CD8-positive, alpha-beta memory T cell (primary cell): ENCODE results near the gene PAFAH1B1. TPM values are rescaled to one million over a fixed set of nuclear protein-coding genes. Genes with fewer than 3 reads are reported as not detected.

ENCODE experiments used
- CTCF ChIA-PET: fragments of 350-600 bp; sonication (Branson Sonifier 250); formaldehyde crosslinking; loops from one replicate; lab custom pipeline; 2021; ENCODE audit warnings: antibody characterized with exemption; lab: Charles Lee
- POLR2A ChIA-PET: fragments of 350-600 bp; sonication (Branson Sonifier 250); formaldehyde crosslinking; loops from one replicate; lab custom pipeline; 2021; ENCODE audit warnings: antibody characterized with exemption; lab: Charles Lee
- DNase-seq, 5 donors: peaks; one replicate each; pipeline versions ENCODE4 v3.0.0 to v3.0.0-alpha.2; 2020 to 2022; ENCODE audit warnings: mixed read lengths in 1 of 5
- H3K27ac ChIP-seq: one replicate; pipeline ENCODE4 v1.7.0; 2013; ENCODE audit warnings: low read depth, mild to moderate bottlenecking, low read length, moderate library complexity
- H3K27me3 ChIP-seq: 2 replicates; pipeline ENCODE4 v1.7.0; 2013; ENCODE audit warnings: low read length, mild to moderate bottlenecking; ENCODE audit not compliant: insufficient read depth, poor library complexity, severe bottlenecking
- H3K36me3 ChIP-seq: 2 replicates; pipeline ENCODE4 v1.7.0; 2013; ENCODE audit warnings: mild to moderate bottlenecking, low read length, moderate library complexity; ENCODE audit not compliant: insufficient read depth
- H3K4me1 ChIP-seq: 2 replicates; pipeline ENCODE4 v1.7.0; 2013; ENCODE audit warnings: mild to moderate bottlenecking, low read length, moderate library complexity; ENCODE audit not compliant: insufficient read depth
- H3K4me3 ChIP-seq: 2 replicates; pipeline ENCODE4 v1.7.0; 2013; ENCODE audit warnings: mild to moderate bottlenecking, low read length
- H3K9me3 ChIP-seq: 2 replicates; pipeline ENCODE4 v1.7.0; 2013; ENCODE audit warnings: mild to moderate bottlenecking, low read length
- H3K27ac Mint-ChIP-seq, 8 donors: one replicate each; pipeline ENCODE4 v1.8.0; 2020 to 2021; ENCODE audit warnings: mixed read lengths in 8 of 8, mild to moderate bottlenecking in 6 of 8, inconsistent platforms in 3 of 8, moderate library complexity in 3 of 8
- H3K27me3 Mint-ChIP-seq, 2 donors: one replicate each; pipeline ENCODE4 v1.8.0; 2020 to 2021; ENCODE audit warnings: mixed read lengths in 2 of 2, mild to moderate bottlenecking in 1 of 2, moderate library complexity in 1 of 2
- H3K36me3 Mint-ChIP-seq, 3 donors: one replicate each; pipeline ENCODE4 v1.8.0; 2020 to 2021; ENCODE audit warnings: mixed read lengths in 3 of 3, inconsistent platforms in 1 of 3, mild to moderate bottlenecking in 1 of 3
- H3K4me1 Mint-ChIP-seq, 3 donors: one replicate each; pipeline ENCODE4 v1.8.0; 2020 to 2021; ENCODE audit warnings: mixed read lengths in 3 of 3, inconsistent platforms in 1 of 3, mild to moderate bottlenecking in 1 of 3
- H3K4me3 Mint-ChIP-seq, 7 donors: one replicate each; pipeline ENCODE4 v1.8.0; 2020 to 2021; ENCODE audit warnings: mixed read lengths in 7 of 7, mild to moderate bottlenecking in 6 of 7, moderate library complexity in 4 of 7, inconsistent platforms in 2 of 7
- H3K9me3 Mint-ChIP-seq, 5 donors: one replicate each; pipeline ENCODE4 v1.8.0; 2020 to 2022; ENCODE audit warnings: mixed read lengths in 5 of 5, mild to moderate bottlenecking in 3 of 5, moderate library complexity in 2 of 5, inconsistent platforms in 1 of 5
- polyA plus RNA-seq: library from polyadenylated mRNA; unstranded; fragments of 300-500 nt; fragmentation: Illumina TruSeq; gene quantifications from one replicate; pipeline ENCODE4 v1.2.3, GENCODE V29; 2021
- total RNA-seq, 2 experiments: library from RNA; stranded (reverse); gene quantifications; one replicate each; pipeline ENCODE4 v1.2.3, GENCODE V29; 2021

The PAFAH1B1 gene
- total and polyA plus RNA-seq, 3 experiments from 2014 or later = 13.2 to 168 (median 159) TPM

GRCh38 chr17:2598166-2598565 is 4.7 kb downstream of the PAFAH1B1 start:
- H3K27me3 ChIP-seq = no peaks in the 10 kb centered on the region
- no peaks in the 10 kb centered on the region for H3K9me3 Mint-ChIP-seq
- peak overlapping the region in 4 of 7 donors; percentile 38 to 56 (median 54) for H3K4me3 Mint-ChIP-seq
- no peak overlapping the region for H3K4me3 ChIP-seq
- ChIA-PET CTCF (no interaction called here), POLR2A (no interaction called here)
- H3K27ac ChIP-seq = no peak overlapping the region
- H3K4me1 Mint-ChIP-seq = peaks cover 60 to 81% (median 69%) of the 10 kb centered on the region in 3 donors
- peaks cover 65% of the 10 kb centered on the region for H3K4me1 ChIP-seq
- H3K27ac Mint-ChIP-seq = peak overlapping the region in 1 of 8 donors; percentile 93
- peaks cover 0 to 20% (median 6%) of the 10 kb centered on the region in 3 donors for H3K36me3 Mint-ChIP-seq
- no peaks in the 10 kb centered on the region for H3K9me3 ChIP-seq
- DNase-seq = no peak
- H3K27me3 Mint-ChIP-seq = no peaks in the 10 kb centered on the region
- no peaks in the 10 kb centered on the region for H3K36me3 ChIP-seq

GRCh38 chr17:2602597-2603017 is 9.2 kb downstream of the PAFAH1B1 start:
- no peak overlapping the region for H3K27ac ChIP-seq
- Mint-ChIP-seq H3K27ac (peak overlapping the region in 6 of 8 donors; percentile 39 to 91 (median 56)), H3K9me3 (no peaks in the 10 kb centered on the region), H3K4me3 (peak overlapping the region in 5 of 7 donors; percentile 1 to 78 (median 26)), H3K4me1 (peaks cover 57 to 81% (median 73%) of the 10 kb centered on the region in 3 donors), H3K36me3 (peaks cover 0 to 32% (median 4%) of the 10 kb centered on the region in 3 donors), H3K27me3 (no peaks in the 10 kb centered on the region)
- H3K27me3 ChIP-seq = no peaks in the 10 kb centered on the region
- ChIA-PET POLR2A (no interaction called here), CTCF (interaction anchor here (0.6 kb wide), 1 partner anchor 59 kb away, joined by 3 read pairs; no protein-coding TSS in a partner anchor)
- H3K4me3 ChIP-seq = no peak overlapping the region
- H3K4me1 ChIP-seq = peaks cover 60% of the 10 kb centered on the region
- no peak for DNase-seq
- H3K36me3 ChIP-seq = no peaks in the 10 kb centered on the region
- no peaks in the 10 kb centered on the region for H3K9me3 ChIP-seq

GRCh38 chr17:2608350-2608913 is 15.0 kb downstream of the PAFAH1B1 start:
- Mint-ChIP-seq H3K27ac (peak overlapping the region in 5 of 8 donors; percentile 6 to 66 (median 39)), H3K4me3 (peak overlapping the region in 3 of 7 donors; percentile 31 to 44 (median 38)), H3K4me1 (peaks cover 56 to 79% (median 75%) of the 10 kb centered on the region in 3 donors), H3K36me3 (peaks cover 0 to 27% (median 2%) of the 10 kb centered on the region in 3 donors), H3K9me3 (no peaks in the 10 kb centered on the region), H3K27me3 (no peaks in the 10 kb centered on the region)
- H3K9me3 ChIP-seq = no peaks in the 10 kb centered on the region
- H3K4me3 ChIP-seq = no peak overlapping the region
- ChIA-PET POLR2A (interaction anchor here (1.6 kb wide), 1 partner anchor 15 kb away, joined by 4 read pairs; the partner anchor contains the start of gene PAFAH1B1), CTCF (no interaction called here)
- DNase-seq = no peak
- no peaks in the 10 kb centered on the region for H3K36me3 ChIP-seq
- peaks cover 48% of the 10 kb centered on the region for H3K4me1 ChIP-seq
- H3K27ac ChIP-seq = no peak overlapping the region
- H3K27me3 ChIP-seq = no peaks in the 10 kb centered on the region

GRCh38 chr17:2609091-2609490 is 15.6 kb downstream of the PAFAH1B1 start:
- Histone ChIP-seq H3K36me3 (no peaks in the 10 kb centered on the region), H3K9me3 (no peaks in the 10 kb centered on the region), H3K4me1 (peaks cover 45% of the 10 kb centered on the region), H3K27ac (no peak overlapping the region), H3K27me3 (no peaks in the 10 kb centered on the region), H3K4me3 (no peak overlapping the region)
- Mint-ChIP-seq H3K4me1 (peaks cover 57 to 84% (median 74%) of the 10 kb centered on the region in 3 donors), H3K9me3 (no peaks in the 10 kb centered on the region), H3K27ac (peak overlapping the region in 5 of 8 donors; percentile 14 to 66 (median 61)), H3K36me3 (peaks cover 0 to 28% (median 2%) of the 10 kb centered on the region in 3 donors), H3K27me3 (no peaks in the 10 kb centered on the region), H3K4me3 (peak overlapping the region in 4 of 7 donors; percentile 10 to 44 (median 30))
- no peak for DNase-seq
- ChIA-PET CTCF (no interaction called here), POLR2A (interaction anchor here (1.6 kb wide), 1 partner anchor 16 kb away, joined by 4 read pairs; the partner anchor contains the start of gene PAFAH1B1)

- H3K4me1 Mint-ChIP-seq = peaks cover 53 to 83% (median 68%) of the 10 kb centered on the region in 3 donors
- CTCF ChIA-PET = no interaction called here
These were observed 17.0 kb downstream of the PAFAH1B1 start for GRCh38 chr17:2610195-2611175.

GRCh38 chr17:2611627-2612026 is 18.2 kb downstream of the PAFAH1B1 start:
- Mint-ChIP-seq H3K27me3 (no peaks in the 10 kb centered on the region), H3K9me3 (no peaks in the 10 kb centered on the region), H3K27ac (peak overlapping the region in 1 of 8 donors; percentile 85), H3K36me3 (peaks cover 0 to 26% (median 2%) of the 10 kb centered on the region in 3 donors), H3K4me3 (peak overlapping the region in 2 of 7 donors; percentile 2 to 23), H3K4me1 (peaks cover 57 to 86% (median 70%) of the 10 kb centered on the region in 3 donors)
- Histone ChIP-seq H3K4me3 (no peak overlapping the region), H3K27me3 (no peaks in the 10 kb centered on the region), H3K27ac (no peak overlapping the region), H3K4me1 (peaks cover 36% of the 10 kb centered on the region), H3K9me3 (no peaks in the 10 kb centered on the region), H3K36me3 (peaks cover 5% of the 10 kb centered on the region)
- no peak for DNase-seq
- CTCF ChIA-PET = no interaction called here
- POLR2A ChIA-PET = no interaction called here

More at GRCh38 chr17:2610195-2611175, 17.0 kb downstream of the PAFAH1B1 start:
- H3K27ac Mint-ChIP-seq = peak overlapping the region in 6 of 8 donors; percentile 4 to 85 (median 56)
- POLR2A ChIA-PET = interaction anchor here (1.2 kb wide), 1 partner anchor 15 kb away, joined by 7 read pairs; no protein-coding TSS in a partner anchor
- H3K27me3 ChIP-seq = no peaks in the 10 kb centered on the region
- H3K27ac ChIP-seq = no peak overlapping the region
- peaks cover 31% of the 10 kb centered on the region for H3K4me1 ChIP-seq
- no peaks in the 10 kb centered on the region for H3K9me3 Mint-ChIP-seq
- H3K36me3 Mint-ChIP-seq = peaks cover 0 to 22% (median 2%) of the 10 kb centered on the region in 3 donors
- H3K4me3 ChIP-seq = no peak overlapping the region
- no peaks in the 10 kb centered on the region for H3K9me3 ChIP-seq
- no peaks in the 10 kb centered on the region for H3K27me3 Mint-ChIP-seq
- peak overlapping the region in 4 of 7 donors; percentile 8 to 38 (median 26) for H3K4me3 Mint-ChIP-seq
- no peaks in the 10 kb centered on the region for H3K36me3 ChIP-seq
- DNase-seq = no peak

- H3K4me3 Mint-ChIP-seq = no peak overlapping the region
- peaks cover 0 to 31% (median 2%) of the 10 kb centered on the region in 3 donors for H3K36me3 Mint-ChIP-seq
- H3K27ac ChIP-seq = no peak overlapping the region
- no peaks in the 10 kb centered on the region for H3K9me3 ChIP-seq
- H3K4me1 ChIP-seq = peaks cover 43% of the 10 kb centered on the region
- H3K36me3 ChIP-seq = peaks cover 5% of the 10 kb centered on the region
- no peaks in the 10 kb centered on the region for H3K27me3 ChIP-seq
- DNase-seq = no peak
- ChIA-PET CTCF (no interaction called here), POLR2A (no interaction called here)
- no peaks in the 10 kb centered on the region for H3K9me3 Mint-ChIP-seq
- H3K4me3 ChIP-seq = no peak overlapping the region
- peak overlapping the region in 2 of 8 donors; percentile 60 to 64 for H3K27ac Mint-ChIP-seq
- peaks cover 64 to 87% (median 72%) of the 10 kb centered on the region in 3 donors for H3K4me1 Mint-ChIP-seq
- H3K27me3 Mint-ChIP-seq = no peaks in the 10 kb centered on the region
These were observed 19.2 kb downstream of the PAFAH1B1 start for GRCh38 chr17:2612630-2613029.
